ENCODE results near the gene SOX13. TPM values are rescaled to one million over a fixed set of nuclear protein-coding genes. Genes with fewer than 3 reads are reported as not detected.

Gene SOX13
- total RNA-seq, 4 donors from 2014 or later, result 15.7 to 139 (median 37.9) TPM

DNA sequence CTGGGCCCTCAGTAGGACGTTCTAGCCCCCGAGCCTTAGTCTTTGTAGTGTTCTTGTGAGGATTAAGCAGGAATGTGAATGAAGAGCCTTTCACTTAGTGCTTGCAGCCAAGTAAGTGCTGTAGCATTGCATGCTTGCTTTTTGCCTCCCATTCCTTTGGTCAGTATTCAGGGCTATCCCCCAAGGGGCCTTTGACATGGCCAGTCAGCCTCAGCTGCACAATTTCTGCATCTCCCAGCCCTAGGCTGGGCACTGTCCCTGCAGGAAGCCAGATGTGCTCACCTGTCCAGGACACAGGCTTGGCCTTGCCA lies 30.5 kb downstream of the SOX13 start:
- H3K9me3 ChIP-seq, result no peaks in the 10 kb centered on the region
- intact Hi-C loops (cut with DNase I; ENCODE audit: low total_unique reads), result no loop called here
- H3K36me3 ChIP-seq, result no peaks in the 10 kb centered on the region
- no peak overlapping the region for H3K4me3 ChIP-seq
- H3K27me3 ChIP-seq, result no peaks in the 10 kb centered on the region
- H3K27ac ChIP-seq, result peak overlapping the region; percentile 50 to 52
- no peak for DNase-seq
- no peak for TF ChIP-seq POLR2A (IDR thresholded peaks at IDR 0.05)
- TF ChIP-seq, protein P1, sequence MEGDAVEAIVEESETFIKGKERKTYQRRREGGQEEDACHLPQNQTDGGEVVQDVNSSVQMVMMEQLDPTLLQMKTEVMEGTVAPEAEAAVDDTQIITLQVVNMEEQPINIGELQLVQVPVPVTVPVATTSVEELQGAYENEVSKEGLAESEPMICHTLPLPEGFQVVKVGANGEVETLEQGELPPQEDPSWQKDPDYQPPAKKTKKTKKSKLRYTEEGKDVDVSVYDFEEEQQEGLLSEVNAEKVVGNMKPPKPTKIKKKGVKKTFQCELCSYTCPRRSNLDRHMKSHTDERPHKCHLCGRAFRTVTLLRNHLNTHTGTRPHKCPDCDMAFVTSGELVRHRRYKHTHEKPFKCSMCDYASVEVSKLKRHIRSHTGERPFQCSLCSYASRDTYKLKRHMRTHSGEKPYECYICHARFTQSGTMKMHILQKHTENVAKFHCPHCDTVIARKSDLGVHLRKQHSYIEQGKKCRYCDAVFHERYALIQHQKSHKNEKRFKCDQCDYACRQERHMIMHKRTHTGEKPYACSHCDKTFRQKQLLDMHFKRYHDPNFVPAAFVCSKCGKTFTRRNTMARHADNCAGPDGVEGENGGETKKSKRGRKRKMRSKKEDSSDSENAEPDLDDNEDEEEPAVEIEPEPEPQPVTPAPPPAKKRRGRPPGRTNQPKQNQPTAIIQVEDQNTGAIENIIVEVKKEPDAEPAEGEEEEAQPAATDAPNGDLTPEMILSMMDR (IDR thresholded peaks at IDR 0.05), result no peak
- H3K4me1 ChIP-seq, result peaks cover 19 to 28% of the 10 kb centered on the region in 2 donors

DNA sequence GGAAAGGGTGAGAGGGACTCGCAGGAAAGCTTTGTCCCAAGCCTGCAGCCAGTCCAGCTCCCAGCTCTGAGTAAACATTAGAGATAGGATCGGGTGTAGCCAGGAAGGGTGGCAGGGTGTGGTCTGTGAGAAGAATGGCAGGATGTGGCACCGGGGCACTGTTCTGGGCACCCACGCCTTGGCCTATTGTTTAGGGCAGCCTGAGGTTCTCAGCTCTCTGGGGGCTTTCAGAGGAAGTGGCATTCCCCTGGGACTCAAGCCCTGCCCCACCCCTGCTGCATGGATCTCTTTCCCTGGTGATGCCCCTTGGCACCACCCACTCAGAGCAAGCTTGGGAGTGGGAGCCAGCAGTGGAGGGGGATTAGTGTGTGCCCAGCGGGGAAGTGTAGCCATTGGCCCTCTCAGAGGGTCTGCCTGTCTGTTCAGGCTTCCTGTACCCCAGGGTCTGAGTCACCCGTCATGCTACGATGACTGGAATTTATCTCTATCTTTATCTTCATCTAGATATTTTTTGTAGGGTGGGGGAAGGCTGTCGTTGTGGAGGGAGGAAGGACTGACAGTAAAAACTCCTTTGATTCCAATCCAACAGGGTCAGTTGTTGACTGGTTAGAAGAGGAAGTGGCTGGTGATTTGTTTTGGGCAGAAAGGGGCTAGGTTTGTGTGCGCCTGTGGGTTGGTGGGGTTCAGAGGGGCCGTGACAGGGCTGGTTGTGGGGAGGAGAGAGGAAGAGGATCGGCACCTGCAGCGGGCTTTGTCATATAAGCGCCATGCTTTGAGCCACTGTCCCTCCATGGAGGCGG lies 31.6 kb downstream of the SOX13 start:
- intact Hi-C loops (cut with DNase I; ENCODE audit: low total_unique reads), result no loop called here
- Histone ChIP-seq H3K27ac (peak overlapping the region; percentile 50 to 52), H3K4me1 (peaks cover 21 to 35% of the 10 kb centered on the region in 2 donors), H3K27me3 (no peaks in the 10 kb centered on the region), H3K9me3 (no peaks in the 10 kb centered on the region), H3K36me3 (no peaks in the 10 kb centered on the region), H3K4me3 (no peak overlapping the region)
- no peak for TF ChIP-seq POLR2A (IDR thresholded peaks at IDR 0.05)
- TF ChIP-seq, protein P1 (IDR thresholded peaks at IDR 0.05), result no peak
- DNase-seq, result no peak

DNA sequence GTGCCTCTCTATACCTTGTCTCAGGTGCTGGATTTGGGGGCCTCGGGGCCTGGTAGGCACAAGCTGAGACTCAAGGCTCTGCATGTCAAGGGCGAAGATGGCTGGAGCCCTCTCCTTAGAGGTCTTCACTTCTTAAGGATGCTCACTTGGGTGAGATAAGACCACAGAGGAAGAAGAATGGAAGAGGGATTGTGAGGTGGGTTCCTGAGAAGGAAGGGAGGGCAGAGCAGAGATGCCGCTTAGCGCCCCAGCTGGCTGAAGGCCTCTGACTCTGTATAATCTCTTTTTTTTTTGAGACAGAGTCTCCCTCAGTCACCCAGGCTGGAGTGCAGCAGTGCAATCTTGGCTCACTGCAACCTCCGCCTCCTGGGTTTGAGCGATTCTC lies 32.2 kb downstream of the SOX13 start:
- TF ChIP-seq, protein P1 (IDR thresholded peaks at IDR 0.05), result no peak
- no peak for TF ChIP-seq POLR2A (IDR thresholded peaks at IDR 0.05)
- intact Hi-C loops (cut with DNase I; ENCODE audit: low total_unique reads), result no loop called here
- Histone ChIP-seq H3K4me1 (peaks cover 21 to 35% of the 10 kb centered on the region in 2 donors), H3K4me3 (no peak overlapping the region), H3K27me3 (no peaks in the 10 kb centered on the region), H3K9me3 (no peaks in the 10 kb centered on the region), H3K36me3 (no peaks in the 10 kb centered on the region), H3K27ac (peak overlapping the region; percentile 50 to 52)
- no peak for DNase-seq

DNA sequence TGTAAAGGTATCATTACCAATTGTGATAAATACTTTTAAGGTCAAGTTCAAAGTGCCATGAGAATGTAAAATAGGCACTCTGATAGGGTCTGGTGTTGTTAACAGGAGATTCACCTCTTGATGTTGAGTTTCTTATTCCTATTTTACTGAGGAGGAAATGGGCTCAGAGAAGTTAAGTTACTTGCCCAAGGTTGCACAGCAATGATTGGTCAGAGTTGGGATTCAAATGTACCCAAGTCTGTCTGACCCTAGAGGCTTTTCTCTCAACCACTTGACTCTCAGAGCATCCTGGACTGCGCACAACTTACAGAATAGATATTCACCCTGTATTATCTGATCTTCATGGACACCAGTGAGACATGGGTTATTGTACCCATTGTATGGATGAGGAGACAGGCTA lies 33.9 kb downstream of the SOX13 start:
- no peak for TF ChIP-seq POLR2A (IDR thresholded peaks at IDR 0.05)
- TF ChIP-seq, protein P1 (IDR thresholded peaks at IDR 0.05), result no peak
- intact Hi-C loops (cut with DNase I; ENCODE audit: low total_unique reads), result no loop called here
- no peaks in the 10 kb centered on the region for H3K27me3 ChIP-seq
- peaks cover 20 to 38% of the 10 kb centered on the region in 2 donors for H3K4me1 ChIP-seq
- no peaks in the 10 kb centered on the region for H3K36me3 ChIP-seq
- H3K27ac ChIP-seq, result peak overlapping the region in 1 of 2 donors; percentile 29
- DNase-seq, result no peak
- no peaks in the 10 kb centered on the region for H3K9me3 ChIP-seq
- H3K4me3 ChIP-seq, result no peak overlapping the region

DNA sequence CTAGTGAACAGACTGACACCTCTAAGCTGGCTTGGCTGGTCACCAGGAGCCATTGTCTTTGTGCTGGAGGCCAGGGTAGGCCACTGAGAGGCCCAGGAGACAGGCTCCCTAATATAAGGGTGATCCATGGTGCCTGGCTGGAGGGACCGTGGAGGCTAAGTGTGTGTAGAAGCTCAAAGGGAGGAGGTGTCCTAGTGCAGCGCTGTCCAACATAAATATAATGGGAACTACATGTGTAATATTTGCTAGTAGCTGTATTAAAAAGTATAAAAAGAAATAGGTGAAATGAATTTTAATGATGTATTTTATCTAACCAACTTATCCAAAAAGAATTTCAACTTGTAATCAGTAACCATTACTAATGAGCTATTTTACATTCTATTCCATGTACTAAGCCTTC lies 35.0 kb downstream of the SOX13 start:
- peaks cover 10 to 32% of the 10 kb centered on the region in 2 donors for H3K4me1 ChIP-seq
- intact Hi-C loops (cut with DNase I; ENCODE audit: low total_unique reads), result no loop called here
- DNase-seq, result no peak
- H3K9me3 ChIP-seq, result no peaks in the 10 kb centered on the region
- TF ChIP-seq, protein P1 (IDR thresholded peaks at IDR 0.05), result no peak
- no peak for TF ChIP-seq POLR2A (IDR thresholded peaks at IDR 0.05)
- H3K36me3 ChIP-seq, result no peaks in the 10 kb centered on the region
- H3K27ac ChIP-seq, result peak overlapping the region; percentile 38 to 49
- H3K4me3 ChIP-seq, result no peak overlapping the region
- no peaks in the 10 kb centered on the region for H3K27me3 ChIP-seq

Measured in uterus (tissue), 4 donors.